Fibroblast of lung (primary cell): ENCODE measurements around the gene OAS1. TPM values are rescaled to one million over a fixed set of nuclear protein-coding genes. Genes with fewer than 3 reads are reported as not detected.

Experiments used
- DNase-seq, 2 donors: peaks; one replicate each; pipeline versions ENCODE4 v3.0.0 to v3.0.0-alpha.2; 2010; ENCODE audit warnings: low read depth in 2 of 2
- H2AFZ ChIP-seq: 2 replicates; pipeline ENCODE4 v1.5.1; 2012; ENCODE audit warnings: low read length, control low read depth, inconsistent platforms
- H3K27ac ChIP-seq: 2 replicates; pipeline ENCODE4 v1.5.1; 2011; ENCODE audit warnings: low read length, control low read depth; ENCODE audit not compliant: insufficient read depth
- H3K27me3 ChIP-seq: 2 replicates; pipeline ENCODE4 v1.5.1; 2011; ENCODE audit warnings: mild to moderate bottlenecking, low read length; ENCODE audit not compliant: control insufficient read depth, insufficient read depth
- H3K36me3 ChIP-seq: 2 replicates; pipeline ENCODE4 v1.5.1; 2011; ENCODE audit warnings: low read length; ENCODE audit not compliant: control insufficient read depth, insufficient read depth
- H3K4me1 ChIP-seq: 2 replicates; pipeline ENCODE4 v1.5.1; 2011; ENCODE audit warnings: low read length; ENCODE audit not compliant: control insufficient read depth, insufficient read depth; ENCODE audit errors: extremely low read depth
- H3K4me2 ChIP-seq: 2 replicates; pipeline ENCODE4 v1.5.1; 2011; ENCODE audit warnings: low read length, control low read depth; ENCODE audit not compliant: insufficient read depth; ENCODE audit errors: extremely low read depth
- H3K4me3 ChIP-seq, 4 experiments: fragments of 200-600 bp in 1 of 4; sonication (generic) in 1 of 4; replicated peaks in 1 of 4; 2 replicates each; pipeline ENCODE4 v1.5.1; 2011 to 2016; ENCODE audit warnings: low read length in 4 of 4, low read depth in 3 of 4, mild to moderate bottlenecking in 3 of 4, control low read depth in 2 of 4, inconsistent platforms in 1 of 4, mixed read lengths in 1 of 4; ENCODE audit not compliant: insufficient read depth in 1 of 4; ENCODE audit errors: control extremely low read depth in 1 of 4
- H3K79me2 ChIP-seq: 2 replicates; pipeline ENCODE4 v1.5.1; 2012; ENCODE audit warnings: mild to moderate bottlenecking, low read length, inconsistent platforms; ENCODE audit not compliant: control insufficient read depth, insufficient read depth
- H3K9ac ChIP-seq: 2 replicates; pipeline ENCODE4 v1.5.1; 2011; ENCODE audit warnings: mild to moderate bottlenecking, low read length, control low read depth; ENCODE audit not compliant: insufficient read depth
- H3K9me3 ChIP-seq: 2 replicates; pipeline ENCODE4 v1.5.1; 2012; ENCODE audit warnings: low read depth, low read length; ENCODE audit not compliant: control insufficient read depth, insufficient read depth
- H4K20me1 ChIP-seq: 2 replicates; pipeline ENCODE4 v1.5.1; 2011; ENCODE audit warnings: low read length; ENCODE audit not compliant: control insufficient read depth, insufficient read depth; ENCODE audit errors: extremely low read depth
- CTCF ChIP-seq, 2 donors: IDR thresholded peaks in 1 of 2; conservative IDR thresholded peaks in 1 of 2; 1 replicate in 1 of 2; 2 replicates in 1 of 2; pipeline ENCODE4 v1.5.1; 2011 to 2012; ENCODE audit warnings: low read length in 2 of 2, control low read depth in 1 of 2, inconsistent platforms in 1 of 2, low read depth in 1 of 2, mild to moderate bottlenecking in 1 of 2
- EZH2 ChIP-seq: IDR thresholded peaks from 2 replicates; pipeline ENCODE4 v1.5.1; 2012; ENCODE audit warnings: low read length, control low read depth, mild to moderate bottlenecking; ENCODE audit errors: missing control alignments
- polyA plus RNA-seq, 2 donors: library from polyadenylated mRNA; depleted of rRNA in 1 of 2; stranded (reverse) in 1 of 2; unstranded in 1 of 2; fragments of >200 nt; gene quantifications; 2 replicates each; pipeline ENCODE4 v1.2.1, GENCODE V29; 2011 to 2012; ENCODE audit warnings: missing spikeins in 1 of 2
- total RNA-seq: library from RNA; depleted of rRNA; stranded (reverse); fragments of >200 nt; gene quantifications from 2 replicates; pipeline ENCODE4 v1.2.1, GENCODE V29; 2014

Gene OAS1
- total and polyA plus RNA-seq, 2 donors (not counting 1 experiment from before 2014, with no cell fraction given), result 1.8 to 2.0 TPM

GRCh38 chr12:112878488-112878887 lies 28.3 kb upstream of the OAS1 start:
- no peaks in the 10 kb centered on the region for H4K20me1 ChIP-seq
- H3K36me3 ChIP-seq, result no peaks in the 10 kb centered on the region
- H3K4me1 ChIP-seq, result no peaks in the 10 kb centered on the region
- DNase-seq, result no peak
- no peaks in the 10 kb centered on the region for H3K27me3 ChIP-seq
- H3K27ac ChIP-seq, result no peak overlapping the region
- H3K4me2 ChIP-seq, result no peak overlapping the region
- H2AFZ ChIP-seq, result no peak overlapping the region
- H3K9ac ChIP-seq, result no peak overlapping the region
- no peaks in the 10 kb centered on the region for H3K79me2 ChIP-seq
- no peaks in the 10 kb centered on the region for H3K9me3 ChIP-seq
- TF ChIP-seq CTCF (conservative IDR thresholded peaks at IDR 0.05 in 1 of 2, IDR thresholded peaks at IDR 0.05 in 1 of 2; ENCODE audit: low read depth in 1 of 2, low read length in 2 of 2), result no peak
- TF ChIP-seq EZH2, result no peak
- no peak overlapping the region for H3K4me3 ChIP-seq

GRCh38 chr12:112879191-112879705 lies 27.5 kb upstream of the OAS1 start:
- TF ChIP-seq CTCF (conservative IDR thresholded peaks at IDR 0.05 in 1 of 2, IDR thresholded peaks at IDR 0.05 in 1 of 2; ENCODE audit: low read depth in 1 of 2, low read length in 2 of 2) (no peak), EZH2 (no peak)
- no peaks in the 10 kb centered on the region for H4K20me1 ChIP-seq

GRCh38 chr12:112881602-112882001 lies 25.2 kb upstream of the OAS1 start:
- no peak overlapping the region for H3K4me3 ChIP-seq
- DNase-seq, result no peak
- no peaks in the 10 kb centered on the region for H4K20me1 ChIP-seq
- H3K27me3 ChIP-seq, result no peaks in the 10 kb centered on the region
- H3K27ac ChIP-seq, result no peak overlapping the region
- H3K4me1 ChIP-seq, result no peaks in the 10 kb centered on the region
- H3K9ac ChIP-seq, result no peak overlapping the region
- no peak overlapping the region for H2AFZ ChIP-seq
- TF ChIP-seq CTCF (conservative IDR thresholded peaks at IDR 0.05 in 1 of 2, IDR thresholded peaks at IDR 0.05 in 1 of 2; ENCODE audit: low read depth in 1 of 2, low read length in 2 of 2) (no peak), EZH2 (no peak)
- no peaks in the 10 kb centered on the region for H3K9me3 ChIP-seq
- no peak overlapping the region for H3K4me2 ChIP-seq
- H3K36me3 ChIP-seq, result no peaks in the 10 kb centered on the region
- no peaks in the 10 kb centered on the region for H3K79me2 ChIP-seq

More at GRCh38 chr12:112879191-112879705, 27.5 kb upstream of the OAS1 start:
- Histone ChIP-seq H3K27ac (no peak overlapping the region), H3K9me3 (no peaks in the 10 kb centered on the region), H3K79me2 (no peaks in the 10 kb centered on the region), H2AFZ (no peak overlapping the region), H3K4me1 (no peaks in the 10 kb centered on the region), H3K4me3 (no peak overlapping the region), H3K36me3 (no peaks in the 10 kb centered on the region), H3K4me2 (no peak overlapping the region), H3K9ac (no peak overlapping the region), H3K27me3 (no peaks in the 10 kb centered on the region)
- no peak for DNase-seq
